Transverse colon (tissue), 4 donors: ENCODE measurements around the gene SLC34A1. TPM values are rescaled to one million over a fixed set of nuclear protein-coding genes. Genes with fewer than 3 reads are reported as not detected.
"Not testable (repeated sequence)": the region's sequence is repeated elsewhere in the genome, so short reads cannot be mapped to it uniquely, and the experiment has no call there.

Source experiments
- DNase-seq: peaks from one replicate; pipeline ENCODE4 v3.0.0-alpha.2; 2019
- H3K27ac ChIP-seq, 4 donors: fragments of 200-600 bp; sonication (generic); 2 replicates each; pipeline ENCODE4 v1.5.1; 2016 to 2018; ENCODE audit warnings: inconsistent platforms in 4 of 4
- H3K27me3 ChIP-seq: fragments of 200-600 bp; sonication (generic); 2 replicates; pipeline ENCODE4 v1.5.1; 2017; ENCODE audit warnings: inconsistent platforms
- H3K36me3 ChIP-seq, 4 donors: fragments of 200-600 bp; sonication (generic); 2 replicates each; pipeline ENCODE4 v1.5.1; 2017 to 2019; ENCODE audit warnings: inconsistent platforms in 4 of 4
- H3K4me1 ChIP-seq, 4 donors: fragments of 200-600 bp; sonication (generic); 2 replicates each; pipeline ENCODE4 v1.5.1; 2017 to 2020; ENCODE audit warnings: inconsistent platforms in 4 of 4
- H3K4me3 ChIP-seq, 4 donors: fragments of 200-600 bp; sonication (generic); 1 replicate in 1 of 4; 2 replicates in 3 of 4; pipeline versions ENCODE4 v1.5.1 to v1.6.1; 2017 to 2019; ENCODE audit warnings: inconsistent platforms in 4 of 4
- H3K9me3 ChIP-seq, 2 donors: fragments of 200-600 bp; sonication (generic); 2 replicates each; pipeline ENCODE4 v1.5.1; 2017 to 2019; ENCODE audit warnings: inconsistent platforms in 2 of 2
- EP300 ChIP-seq: sonication (generic); formaldehyde crosslinking; IDR thresholded peaks from one replicate; pipeline ENCODE4 v1.6.1; 2017; ENCODE audit warnings: antibody characterized with exemption, low read depth
- POLR2A ChIP-seq: fragments of 450-650 bp; IDR thresholded peaks from one replicate; pipeline ENCODE4 v1.6.1; 2016; ENCODE audit warnings: antibody characterized with exemption, mild to moderate bottlenecking, moderate library complexity
- POLR2AphosphoS5 ChIP-seq, 3 donors: sonication (generic); formaldehyde crosslinking; IDR thresholded peaks; one replicate each; pipeline ENCODE4 v1.6.1; 2016; ENCODE audit warnings: antibody characterized with exemption in 3 of 3
- WGBS, 2 donors: methylation state at CpG; one replicate each; pipeline ENCODE4 v1.1.5; 2018; ENCODE audit warnings: low coverage in 1 of 2; 5-methylcytosine and 5-hydroxymethylcytosine counted together
- in situ Hi-C, 4 donors: fragments of 200-750 bp; cut with MboI; loops; one replicate each; pipeline versions ENCODE4 v1.15.0 to v1.15.1; 2017; ENCODE audit warnings: low sequenced_read_pairs in 3 of 4, low pct_ligation_motif_present in 1 of 4, low pct_unique_long_range_greater_than_20kb in 1 of 4
- intact Hi-C: fragments of 100-400 bp; cut with DNase I; formaldehyde crosslinking; loops from one replicate; pipeline ENCODE4 v1.15.1; 2023; ENCODE audit warnings: low total_unique reads
- total RNA-seq, 4 donors: library from RNA; depleted of rRNA; stranded (reverse); fragments of >200 nt; gene quantifications; one replicate each; pipeline ENCODE4 v1.1.0, GENCODE V29; 2016
- TF ChIP-seq, protein P1 (sequence below), 5 experiments: fragments of 200-600 bp in 3 of 5; fragments of 450-650 bp in 2 of 5; sonication (generic) in 3 of 5; IDR thresholded peaks; 1 replicate in 2 of 5; 2 replicates in 3 of 5; pipeline ENCODE4 v1.5.1; 2016 to 2017; ENCODE audit warnings: antibody characterized with exemption in 5 of 5, inconsistent platforms in 3 of 5, mild to moderate bottlenecking in 2 of 5, moderate library complexity in 1 of 5

Gene SLC34A1
- total RNA-seq, 4 donors from 2014 or later = 0.55 TPM; not detected in 3

GRCh38 chr5:177336603-177337494 is 47.4 kb upstream of the SLC34A1 start:
- Histone ChIP-seq H3K4me1 (no peaks in the 10 kb centered on the region), H3K27ac (no peak overlapping the region), H3K4me3 (no peak overlapping the region), H3K27me3 (no peaks in the 10 kb centered on the region), H3K9me3 (no peaks in the 10 kb centered on the region), H3K36me3 (peaks cover 0 to 54% (median 21%) of the 10 kb centered on the region in 4 donors)
- in situ Hi-C loops (no loop called here), intact Hi-C loops (no loop called here)
- WGBS, 2 donors = 94% methylated on average over 36 of the region's 36 CpGs; no CpG with 5 or more reads in 1 of the 2 donors
- TF ChIP-seq EP300 = no peak
- no peak for TF ChIP-seq POLR2AphosphoS5 (IDR thresholded peaks at IDR 0.05)
- TF ChIP-seq, protein P1, sequence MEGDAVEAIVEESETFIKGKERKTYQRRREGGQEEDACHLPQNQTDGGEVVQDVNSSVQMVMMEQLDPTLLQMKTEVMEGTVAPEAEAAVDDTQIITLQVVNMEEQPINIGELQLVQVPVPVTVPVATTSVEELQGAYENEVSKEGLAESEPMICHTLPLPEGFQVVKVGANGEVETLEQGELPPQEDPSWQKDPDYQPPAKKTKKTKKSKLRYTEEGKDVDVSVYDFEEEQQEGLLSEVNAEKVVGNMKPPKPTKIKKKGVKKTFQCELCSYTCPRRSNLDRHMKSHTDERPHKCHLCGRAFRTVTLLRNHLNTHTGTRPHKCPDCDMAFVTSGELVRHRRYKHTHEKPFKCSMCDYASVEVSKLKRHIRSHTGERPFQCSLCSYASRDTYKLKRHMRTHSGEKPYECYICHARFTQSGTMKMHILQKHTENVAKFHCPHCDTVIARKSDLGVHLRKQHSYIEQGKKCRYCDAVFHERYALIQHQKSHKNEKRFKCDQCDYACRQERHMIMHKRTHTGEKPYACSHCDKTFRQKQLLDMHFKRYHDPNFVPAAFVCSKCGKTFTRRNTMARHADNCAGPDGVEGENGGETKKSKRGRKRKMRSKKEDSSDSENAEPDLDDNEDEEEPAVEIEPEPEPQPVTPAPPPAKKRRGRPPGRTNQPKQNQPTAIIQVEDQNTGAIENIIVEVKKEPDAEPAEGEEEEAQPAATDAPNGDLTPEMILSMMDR (IDR thresholded peaks at IDR 0.05) = no peak
- no peak for TF ChIP-seq POLR2A
- no peak for DNase-seq

DNA sequence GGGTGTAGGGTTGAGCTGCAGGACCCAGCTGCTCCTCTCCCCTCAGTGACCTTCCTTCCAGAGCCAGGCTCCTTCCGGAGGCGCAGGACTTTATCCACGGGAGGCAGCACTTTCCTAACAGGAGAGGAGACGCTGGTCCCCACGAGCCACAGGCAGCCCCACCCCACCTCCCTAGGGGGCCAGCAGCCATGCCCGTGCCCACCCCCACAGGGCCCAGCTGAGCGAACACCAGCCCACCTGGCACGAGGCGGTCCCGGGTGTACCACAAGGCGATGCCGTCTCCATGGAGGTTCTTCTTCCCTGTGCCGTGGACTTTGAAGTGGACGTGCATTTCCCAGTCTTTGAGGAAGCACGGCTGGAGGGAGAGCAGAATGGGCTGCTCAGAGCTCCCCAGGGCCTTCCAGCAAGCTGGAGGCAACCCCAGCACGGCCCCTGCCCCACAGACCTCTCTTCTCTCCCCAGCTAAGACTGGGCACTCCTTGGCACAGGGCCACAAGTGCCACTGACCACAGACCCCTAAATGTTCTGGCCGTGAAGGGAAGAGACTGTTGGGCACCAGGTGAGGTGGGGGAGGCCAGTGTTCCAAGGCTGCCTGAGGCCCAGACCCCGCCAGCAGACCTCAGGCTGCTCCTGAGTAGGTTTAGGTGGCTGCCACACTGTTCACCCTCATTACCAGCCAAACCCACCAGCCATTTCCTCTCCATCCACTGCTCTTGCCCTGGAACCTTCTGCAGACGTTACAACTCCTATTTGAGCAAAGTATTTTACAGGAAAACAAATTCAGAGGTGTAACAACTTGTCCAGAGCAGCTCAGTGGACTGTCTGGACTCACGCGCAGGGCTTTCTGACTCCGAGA is 45.8 kb upstream of the SLC34A1 start:
- H3K4me3 ChIP-seq = no peak overlapping the region
- DNase-seq = no peak
- in situ Hi-C loops (no loop called here), intact Hi-C loops (no loop called here)
- H3K4me1 ChIP-seq = no peaks in the 10 kb centered on the region
- TF ChIP-seq, protein P1 (IDR thresholded peaks at IDR 0.05) = no peak
- TF ChIP-seq EP300 = no peak
- TF ChIP-seq POLR2AphosphoS5 (IDR thresholded peaks at IDR 0.05) = no peak
- TF ChIP-seq POLR2A = no peak
- no peak overlapping the region for H3K27ac ChIP-seq
- peaks cover 0 to 51% (median 24%) of the 10 kb centered on the region in 4 donors for H3K36me3 ChIP-seq
- WGBS, 2 donors = 93 to 100% methylated on average over 2 to 22 of the region's 22 CpGs
- no peaks in the 10 kb centered on the region for H3K27me3 ChIP-seq
- H3K9me3 ChIP-seq = no peaks in the 10 kb centered on the region

DNA sequence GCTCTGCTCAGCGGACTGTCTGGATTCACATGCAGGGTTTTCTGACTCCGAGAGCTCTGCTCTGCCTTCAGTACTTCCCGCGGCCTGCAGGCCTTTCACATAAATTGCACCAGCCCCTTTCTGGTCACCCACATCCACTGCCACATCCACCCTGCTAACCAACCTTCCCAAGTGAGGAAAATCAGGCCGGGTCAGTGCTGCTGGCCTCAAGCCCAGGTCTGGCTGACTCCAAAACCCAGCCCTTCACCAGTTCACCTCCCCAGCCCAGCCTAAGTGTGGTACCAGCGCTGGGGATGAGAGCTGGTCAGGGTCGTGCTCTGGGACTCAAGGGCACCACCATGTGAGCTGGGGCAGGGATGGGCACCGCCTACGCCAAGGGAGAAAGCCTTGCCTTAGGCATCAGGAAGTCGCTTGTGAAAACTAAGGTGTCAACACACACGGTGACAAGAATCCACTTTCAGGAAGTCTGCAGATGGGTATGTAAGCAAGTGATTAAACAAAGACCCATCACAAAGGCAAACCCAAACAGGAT is 45.1 kb upstream of the SLC34A1 start:
- intact Hi-C loops = no loop called here
- no peak overlapping the region for H3K27ac ChIP-seq
- H3K4me3 ChIP-seq = no peak overlapping the region
- no peaks in the 10 kb centered on the region for H3K9me3 ChIP-seq
- TF ChIP-seq EP300 = no peak
- TF ChIP-seq, protein P1 (IDR thresholded peaks at IDR 0.05) = no peak
- no peak for TF ChIP-seq POLR2AphosphoS5 (IDR thresholded peaks at IDR 0.05)
- TF ChIP-seq POLR2A = no peak
- peaks cover 0 to 45% (median 20%) of the 10 kb centered on the region in 4 donors for H3K36me3 ChIP-seq
- no peaks in the 10 kb centered on the region for H3K27me3 ChIP-seq
- WGBS, 2 donors = 83% methylated on average over 11 of the region's 11 CpGs; no CpG with 5 or more reads in 1 of the 2 donors
- in situ Hi-C loops = no loop called here
- H3K4me1 ChIP-seq = no peaks in the 10 kb centered on the region
- DNase-seq = no peak

- intact Hi-C loops = not testable (repeated sequence)
Observed at GRCh38 chr5:177343000-177343399, 41.2 kb upstream of the SLC34A1 start.

More at GRCh38 chr5:177343000-177343399, 41.2 kb upstream of the SLC34A1 start:
- DNase-seq, in situ Hi-C loops, H3K4me1 ChIP-seq, H3K4me3 ChIP-seq, H3K27me3 ChIP-seq, H3K27ac ChIP-seq, H3K9me3 ChIP-seq: not testable (repeated sequence)
- 91 to 93% methylated on average over 5 to 14 of the region's 14 CpGs for WGBS, 2 donors
- peaks cover 0 to 22% (median 6%) of the 10 kb centered on the region in 4 donors for H3K36me3 ChIP-seq
